GM19351 (cell line): ENCODE measurements around the gene CCDC14.

ENCODE experiments used
- ATAC-seq: cut with Tn5 transposase; IDR thresholded peaks from one replicate; pipeline ENCODE4 v1.9.1; 2021; ENCODE audit warnings: mild to moderate bottlenecking, moderate library complexity; ENCODE audit not compliant: unreplicated experiment

Gene CCDC14

GRCh38 chr3:123864706-123865105 is 96.3 kb downstream of the CCDC14 start:
- ATAC-seq = no peak
